HS-27A (cell line): ENCODE results near the gene DDX23.
"Not testable (repeated sequence)": the region's sequence is repeated elsewhere in the genome, so short reads cannot be mapped to it uniquely, and the experiment has no call there.

Source experiments
- DNase-seq: peaks from one replicate; pipeline ENCODE4 v3.0.0-alpha.2; 2012; ENCODE audit warnings: low read depth, missing footprints

Gene DDX23

GRCh38 chr12:48862760-48863159, 10.8 kb upstream of the DDX23 start:
- no peak for DNase-seq

- no peak for DNase-seq
Measured at GRCh38 chr12:48861111-48861510, 9.1 kb upstream of the DDX23 start.

- DNase-seq, result not testable (repeated sequence)
Measured at GRCh38 chr12:48860236-48860635, 8.3 kb upstream of the DDX23 start.

DNA sequence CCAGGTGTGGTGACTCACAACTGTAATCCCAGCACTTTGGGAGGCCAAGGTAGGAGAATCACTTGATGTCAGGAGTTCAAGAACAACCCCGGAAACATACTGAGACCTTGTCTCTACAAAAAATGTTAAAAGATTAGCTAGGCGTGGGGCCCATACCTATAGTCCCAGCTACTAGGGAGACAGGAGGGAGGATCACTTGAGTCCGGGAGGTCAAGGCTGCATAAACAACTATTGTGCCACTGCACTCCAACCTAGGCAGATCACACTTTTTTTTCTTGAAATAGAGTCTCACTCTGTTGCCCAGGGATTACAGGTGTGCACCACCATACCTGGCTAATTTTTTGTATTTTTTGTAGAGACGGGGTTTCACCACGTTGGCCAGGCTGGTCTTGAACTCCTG, 7.6 kb upstream of the DDX23 start:
- DNase-seq, result no peak

- no peak for DNase-seq
Measured at GRCh38 chr12:48858043-48858442, 6.1 kb upstream of the DDX23 start.

DNA sequence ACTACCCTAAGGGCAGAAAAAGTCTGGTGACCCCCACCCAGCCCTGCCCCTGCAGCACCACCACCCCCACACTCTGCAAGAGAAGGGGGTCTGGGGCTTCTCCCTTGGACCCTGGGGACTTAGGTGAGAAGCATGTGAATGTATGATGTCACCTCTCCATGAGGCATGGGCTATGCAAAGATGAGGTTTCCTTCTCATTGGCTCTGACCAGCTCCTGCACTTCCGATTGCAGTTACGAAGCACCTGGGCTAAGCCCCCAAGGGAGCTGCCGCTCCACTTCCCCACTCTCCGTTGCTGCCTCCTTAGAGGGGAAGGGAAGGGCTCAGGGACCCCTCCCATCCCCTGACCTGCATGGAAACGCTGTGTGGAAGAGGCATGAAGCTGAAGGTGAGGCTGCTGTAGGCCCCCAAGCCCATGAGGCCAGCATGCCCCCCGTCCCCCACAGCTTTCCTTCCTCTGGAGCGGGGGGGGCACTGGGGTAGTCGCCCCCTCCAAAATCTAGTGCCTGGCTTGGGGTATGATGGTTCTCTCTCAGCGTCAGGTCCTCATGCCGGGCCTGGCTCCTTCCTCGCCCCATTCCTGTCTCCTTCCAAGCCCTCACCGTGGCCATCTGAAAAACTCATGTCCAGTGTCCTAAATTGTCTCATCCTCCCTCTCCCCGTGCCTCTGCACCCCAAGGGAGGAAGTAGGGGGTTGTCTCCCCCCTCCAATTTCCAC, 5.5 kb upstream of the DDX23 start:
- no peak for DNase-seq

DNA sequence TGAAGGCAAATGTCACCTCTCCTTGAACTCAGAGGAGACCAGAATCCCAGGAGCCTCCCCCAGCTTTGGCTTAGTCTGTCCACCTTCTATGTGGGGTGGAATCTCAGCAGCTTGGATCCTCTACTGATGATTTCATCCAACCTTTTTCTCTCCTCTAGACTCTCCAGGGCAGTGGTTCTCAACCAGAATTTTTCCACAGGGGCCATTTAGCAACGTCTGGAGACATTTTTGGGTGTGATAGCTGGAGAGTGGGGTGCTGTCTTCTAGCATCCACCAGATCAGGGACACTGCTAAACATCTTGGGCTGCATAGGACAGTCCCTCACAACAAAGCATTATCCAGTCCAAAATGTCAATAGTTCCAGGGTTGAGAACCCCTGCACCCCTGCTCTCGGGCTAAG, 4.4 kb upstream of the DDX23 start:
- no peak for DNase-seq

DNA sequence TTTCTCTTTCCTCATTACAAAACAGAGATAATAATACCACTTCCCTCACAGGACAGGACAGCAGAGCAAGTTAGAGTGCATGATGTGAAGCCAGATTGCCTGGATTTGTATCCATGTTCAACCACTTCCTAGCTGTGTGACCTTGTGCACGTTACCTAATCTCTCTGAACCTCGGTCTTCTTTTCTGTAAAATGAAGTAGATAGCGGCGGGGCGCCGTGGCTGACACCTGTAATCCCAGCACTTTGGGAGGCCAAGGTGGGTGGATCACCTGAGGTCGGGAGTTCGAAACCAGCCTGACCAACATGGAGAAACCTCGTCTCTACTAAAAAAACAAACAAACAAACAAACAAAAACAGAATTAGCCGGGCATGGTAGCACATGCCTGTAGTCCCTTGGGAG, 3.0 kb upstream of the DDX23 start:
- not testable (repeated sequence) for DNase-seq

DNA sequence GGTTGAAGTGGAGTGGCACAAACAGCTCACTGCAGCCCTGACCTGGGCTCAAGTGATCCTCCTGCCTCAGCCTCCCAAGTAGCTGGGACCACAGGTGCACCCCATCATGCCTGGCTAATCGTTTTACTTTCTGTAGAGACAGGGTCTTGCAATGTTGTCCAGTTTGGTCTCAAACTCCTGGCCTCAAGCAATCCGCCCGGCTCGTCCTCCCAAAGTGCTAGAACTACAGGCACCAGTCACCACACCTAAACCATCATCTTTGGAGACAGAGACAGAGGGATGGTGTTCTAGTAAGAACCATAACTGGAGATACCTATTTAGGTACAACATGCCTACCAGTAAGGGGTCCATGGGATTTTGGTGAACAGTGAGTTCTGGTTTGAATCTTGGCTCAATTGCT, 2.5 kb upstream of the DDX23 start:
- no peak for DNase-seq

DNA sequence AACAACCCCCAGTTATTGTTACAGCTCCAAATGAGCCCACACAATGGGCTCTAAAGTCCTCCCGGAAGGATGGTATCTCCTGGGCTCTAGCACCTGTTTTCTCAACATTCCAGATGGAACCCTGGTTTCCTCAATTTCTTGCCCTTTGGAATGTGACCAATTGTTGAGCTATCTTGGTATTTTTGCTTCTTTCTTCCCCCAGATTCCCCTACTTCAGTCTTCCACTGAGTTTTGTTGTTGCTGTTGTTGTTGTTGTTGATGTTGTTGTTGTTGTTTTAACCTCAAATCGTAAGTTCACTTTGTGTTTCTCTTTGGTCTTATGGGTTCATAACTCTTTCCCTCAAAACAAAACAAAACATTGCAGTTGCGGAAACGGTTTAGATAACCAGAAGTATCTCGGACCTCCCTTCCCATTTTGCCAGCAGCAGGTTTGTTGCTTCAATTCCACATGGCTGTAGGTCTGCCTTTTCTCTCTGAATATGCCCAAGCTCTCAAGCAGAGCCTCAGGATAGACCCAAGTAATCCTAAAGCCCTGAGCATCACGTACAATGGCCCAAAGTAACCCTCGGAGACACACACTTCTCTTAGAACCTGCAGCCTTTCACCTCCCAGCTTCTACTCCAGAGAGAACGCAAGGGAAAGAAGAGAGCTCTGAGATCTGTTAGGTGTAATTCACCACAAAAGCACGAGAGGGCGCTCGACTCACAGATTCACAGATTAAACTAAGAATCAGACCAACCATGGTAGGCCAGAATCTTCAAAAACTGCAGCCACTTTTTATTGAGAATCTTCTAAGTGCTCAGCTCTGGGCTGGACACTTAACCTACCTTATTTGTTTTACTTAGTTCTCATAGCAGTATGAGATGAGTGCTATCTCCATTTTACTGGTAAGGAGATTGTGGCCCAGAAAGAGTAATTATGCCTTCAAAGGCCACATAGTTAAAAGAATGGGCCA, 1.0 kb upstream of the DDX23 start:
- peak; percentile 74 for DNase-seq

DNA sequence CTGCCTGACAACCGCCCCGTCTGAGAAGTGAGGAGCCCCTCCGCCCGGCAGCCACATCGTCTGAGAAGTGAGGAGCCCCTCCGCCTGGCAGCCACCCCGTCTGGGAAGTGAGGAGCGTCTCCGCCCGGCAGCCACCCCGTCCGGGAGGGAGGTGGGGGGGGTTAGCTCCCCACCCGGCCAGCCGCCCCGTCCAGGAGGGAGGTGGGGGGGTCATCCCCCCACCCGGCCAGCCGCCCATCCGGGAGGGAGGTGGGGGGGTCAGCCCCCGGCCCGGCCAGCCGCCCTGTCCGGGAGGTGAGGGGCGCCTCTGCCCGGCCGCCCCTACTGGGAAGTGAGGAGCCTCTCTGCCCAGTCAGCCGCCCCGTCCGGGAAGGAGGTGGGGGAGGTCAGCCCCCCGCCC, 9.9 kb downstream of the DDX23 start:
- DNase-seq, result not testable (repeated sequence)

DNA sequence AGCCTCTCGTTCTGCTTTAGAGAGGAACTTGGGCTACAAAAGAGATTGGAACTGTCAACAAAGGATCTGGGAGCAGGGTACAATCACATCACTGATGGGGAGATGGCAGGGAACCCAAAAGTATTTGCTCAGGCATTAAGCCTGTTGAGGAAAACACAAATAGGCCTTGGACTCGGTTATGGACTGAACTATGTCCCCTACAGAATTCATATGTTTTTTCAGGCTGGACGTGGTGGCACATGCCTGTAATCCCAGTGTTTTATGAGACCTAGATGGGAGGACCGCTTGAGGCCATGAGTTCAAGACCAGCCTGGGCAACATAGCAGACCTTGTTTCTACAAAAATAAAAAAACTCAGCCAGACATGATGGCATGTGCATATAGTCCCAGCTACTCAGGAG, 13.9 kb downstream of the DDX23 start:
- no peak for DNase-seq

GRCh38 chr12:48832321-48833060, 19.5 kb downstream of the DDX23 start:
- no peak for DNase-seq

GRCh38 chr12:48831257-48831656, 20.7 kb downstream of the DDX23 start:
- no peak for DNase-seq

GRCh38 chr12:48828841-48829575, 23.0 kb downstream of the DDX23 start:
- no peak for DNase-seq

DNA sequence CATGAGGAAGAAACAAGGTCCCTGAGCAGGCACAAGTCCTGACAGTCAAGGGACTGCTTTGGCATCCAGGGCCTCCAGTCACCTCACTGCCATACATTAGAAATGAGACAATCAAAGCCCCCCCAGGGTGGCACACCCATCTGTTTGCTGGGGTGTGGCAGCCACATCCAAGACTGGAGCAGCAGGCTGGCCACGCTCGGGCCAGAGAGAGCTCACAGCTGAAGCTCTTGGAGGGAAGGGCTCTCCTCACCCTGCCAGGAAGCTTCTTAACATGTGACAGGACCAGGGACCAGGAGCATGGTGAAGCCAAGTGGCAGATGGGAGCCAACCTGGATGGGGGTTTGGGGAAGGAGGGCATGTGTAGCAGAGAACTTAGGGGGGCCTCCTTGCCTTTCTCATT, 23.7 kb downstream of the DDX23 start:
- no peak for DNase-seq

GRCh38 chr12:48827513-48828096, 24.4 kb downstream of the DDX23 start:
- DNase-seq, result no peak

DNA sequence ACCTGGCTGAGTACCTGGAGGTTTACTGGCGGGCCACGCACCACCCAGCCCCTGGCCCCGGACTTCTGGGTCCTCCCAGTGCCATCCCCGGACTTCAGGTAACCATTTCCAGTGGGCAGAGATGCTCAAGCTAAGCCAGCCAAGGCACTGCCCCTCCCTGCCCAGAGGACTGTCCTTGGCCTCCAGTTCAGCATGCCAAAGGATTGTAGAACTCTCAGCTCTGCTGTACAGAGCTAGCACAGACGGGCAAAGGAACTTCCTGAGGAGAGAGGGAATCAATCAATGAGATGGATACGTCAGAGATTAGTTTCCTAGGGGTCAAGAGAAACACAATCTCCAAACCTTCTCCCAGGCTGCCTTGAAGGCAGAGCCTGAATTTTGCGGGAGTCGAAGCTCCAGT, 24.9 kb downstream of the DDX23 start:
- DNase-seq, result no peak

DNA sequence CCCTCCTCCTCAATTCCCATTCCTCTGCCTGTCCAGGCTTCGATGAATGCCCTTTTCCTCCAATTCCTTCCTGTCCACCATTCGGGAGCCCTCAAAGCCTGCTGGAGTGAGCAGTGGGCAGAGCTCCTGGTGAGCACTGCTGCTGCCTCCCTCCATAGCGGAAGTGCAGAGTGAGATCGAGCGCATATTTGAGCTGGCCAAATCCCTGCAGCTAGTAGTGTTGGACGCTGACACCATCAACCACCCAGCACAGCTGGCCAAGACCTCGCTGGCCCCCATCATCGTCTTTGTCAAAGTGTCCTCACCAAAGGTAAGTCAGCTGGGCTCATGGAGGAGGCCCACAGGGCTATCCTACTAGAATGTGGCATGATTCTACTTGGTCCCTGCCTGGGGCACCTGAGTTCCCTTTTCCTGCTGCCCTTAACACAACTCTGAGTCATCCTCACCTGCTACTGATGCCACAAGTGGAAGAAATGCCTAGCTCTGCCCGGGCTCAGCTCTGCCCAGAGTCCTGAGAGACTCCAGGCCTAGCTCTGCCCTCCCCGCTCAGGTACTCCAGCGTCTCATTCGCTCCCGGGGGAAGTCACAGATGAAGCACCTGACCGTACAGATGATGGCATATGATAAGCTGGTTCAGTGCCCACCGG, 25.6 kb downstream of the DDX23 start:
- DNase-seq, result no peak

DNA sequence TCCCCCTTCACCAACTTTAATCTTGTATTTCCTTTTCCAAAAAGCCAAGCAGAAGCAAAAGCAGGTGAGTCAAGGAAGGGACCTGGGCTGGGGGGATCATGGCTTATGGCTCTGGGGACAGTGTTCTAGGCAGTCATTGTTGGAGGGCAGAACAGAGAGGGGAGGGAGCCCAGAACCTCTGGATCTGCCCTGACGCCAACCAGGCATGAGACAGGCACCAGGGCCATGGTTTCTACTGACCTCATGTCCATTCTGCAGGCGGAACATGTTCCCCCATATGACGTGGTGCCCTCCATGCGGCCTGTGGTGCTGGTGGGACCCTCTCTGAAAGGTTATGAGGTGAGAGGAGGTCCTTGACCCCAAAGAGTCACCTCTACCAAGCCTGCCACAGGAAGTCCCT, 27.1 kb downstream of the DDX23 start:
- no peak for DNase-seq

GRCh38 chr12:48824112-48824511, 27.9 kb downstream of the DDX23 start:
- DNase-seq, result no peak
